SU-DHL-6 (cell line): ENCODE measurements around the gene EPN1.

ENCODE experiments used
- CTCF ChIP-seq: fragments of 200-600 bp; sonication (generic); IDR thresholded peaks from one replicate; pipeline ENCODE4 v1.5.1; 2017; ENCODE audit warnings: antibody characterized with exemption, mild to moderate bottlenecking, low read length, moderate library complexity; ENCODE audit not compliant: insufficient read depth, poor library complexity, severe bottlenecking
- EZH2phosphoT487 ChIP-seq: fragments of 200-600 bp; sonication (generic), shearing (Covaris generic); conservative IDR thresholded peaks from 2 replicates; pipeline ENCODE4 v1.6.1; 2018; ENCODE audit warnings: mild to moderate bottlenecking, antibody characterized with exemption, low read length, moderate library complexity, mixed read lengths

GRCh38 chr19:55692681-55693081 is 17.7 kb downstream of the EPN1 start:
- no peak for TF ChIP-seq CTCF
- TF ChIP-seq EZH2phosphoT487, result no peak
